ENCODE results near the gene DYNC1H1.
"Not testable (repeated sequence)": the region's sequence is repeated elsewhere in the genome, so short reads cannot be mapped to it uniquely, and the experiment has no call there.

Gene DYNC1H1

GRCh38 chr14:102064590-102064989 lies 100.2 kb downstream of the DYNC1H1 start:
- not testable (repeated sequence) for H3K4me3 ChIP-seq (ENCODE audit: low read depth, low read length); H3K9ac ChIP-seq (ENCODE audit: low read depth, low read length); H3K27me3 ChIP-seq (ENCODE audit: control insufficient read depth, insufficient read depth, low read length); H3K9me3 ChIP-seq (ENCODE audit: control insufficient read depth, insufficient read depth, low read length); H3K4me1 ChIP-seq (ENCODE audit: control insufficient read depth, insufficient read depth, low read length); H3K36me3 ChIP-seq (ENCODE audit: control insufficient read depth, insufficient read depth, low read length)

GRCh38 chr14:102066041-102066451 lies 101.7 kb downstream of the DYNC1H1 start:
- no peaks in the 10 kb centered on the region for H3K9me3 ChIP-seq (ENCODE audit: control insufficient read depth, insufficient read depth, low read length)
- no peaks in the 10 kb centered on the region for H3K36me3 ChIP-seq (ENCODE audit: control insufficient read depth, insufficient read depth, low read length)
- H3K4me1 ChIP-seq (ENCODE audit: control insufficient read depth, insufficient read depth, low read length): no peaks in the 10 kb centered on the region
- no peak overlapping the region for H3K9ac ChIP-seq (ENCODE audit: low read depth, low read length)
- H3K4me3 ChIP-seq (ENCODE audit: low read depth, low read length): no peak overlapping the region
- H3K27me3 ChIP-seq (ENCODE audit: control insufficient read depth, insufficient read depth, low read length): no peaks in the 10 kb centered on the region

GRCh38 chr14:102071283-102071998 lies 107.1 kb downstream of the DYNC1H1 start:
- Histone ChIP-seq H3K4me1 (ENCODE audit: control insufficient read depth, insufficient read depth, low read length) (no peaks in the 10 kb centered on the region), H3K4me3 (ENCODE audit: low read depth, low read length) (no peak overlapping the region), H3K9ac (ENCODE audit: low read depth, low read length) (no peak overlapping the region), H3K27me3 (ENCODE audit: control insufficient read depth, insufficient read depth, low read length) (no peaks in the 10 kb centered on the region), H3K9me3 (ENCODE audit: control insufficient read depth, insufficient read depth, low read length) (no peaks in the 10 kb centered on the region), H3K36me3 (ENCODE audit: control insufficient read depth, insufficient read depth, low read length) (no peaks in the 10 kb centered on the region)

GRCh38 chr14:102074415-102074964 lies 110.1 kb downstream of the DYNC1H1 start:
- H3K36me3 ChIP-seq (ENCODE audit: control insufficient read depth, insufficient read depth, low read length): peaks cover 8% of the 10 kb centered on the region
- H3K4me3 ChIP-seq (ENCODE audit: low read depth, low read length): no peak overlapping the region

GRCh38 chr14:102075155-102075554 lies 110.8 kb downstream of the DYNC1H1 start:
- no peak overlapping the region for H3K9ac ChIP-seq (ENCODE audit: low read depth, low read length)
- no peaks in the 10 kb centered on the region for H3K27me3 ChIP-seq (ENCODE audit: control insufficient read depth, insufficient read depth, low read length)
- H3K4me1 ChIP-seq (ENCODE audit: control insufficient read depth, insufficient read depth, low read length): no peaks in the 10 kb centered on the region
- H3K9me3 ChIP-seq (ENCODE audit: control insufficient read depth, insufficient read depth, low read length): no peaks in the 10 kb centered on the region
- H3K36me3 ChIP-seq (ENCODE audit: control insufficient read depth, insufficient read depth, low read length): peaks cover 13% of the 10 kb centered on the region
- no peak overlapping the region for H3K4me3 ChIP-seq (ENCODE audit: low read depth, low read length)

More at GRCh38 chr14:102074415-102074964, 110.1 kb downstream of the DYNC1H1 start:
- no peak overlapping the region for H3K9ac ChIP-seq (ENCODE audit: low read depth, low read length)
- H3K9me3 ChIP-seq (ENCODE audit: control insufficient read depth, insufficient read depth, low read length): no peaks in the 10 kb centered on the region
- H3K27me3 ChIP-seq (ENCODE audit: control insufficient read depth, insufficient read depth, low read length): no peaks in the 10 kb centered on the region
- no peaks in the 10 kb centered on the region for H3K4me1 ChIP-seq (ENCODE audit: control insufficient read depth, insufficient read depth, low read length)

- Histone ChIP-seq H3K4me3 (ENCODE audit: low read depth, low read length) (no peak overlapping the region), H3K9ac (ENCODE audit: low read depth, low read length) (no peak overlapping the region), H3K9me3 (ENCODE audit: control insufficient read depth, insufficient read depth, low read length) (no peaks in the 10 kb centered on the region), H3K36me3 (ENCODE audit: control insufficient read depth, insufficient read depth, low read length) (peaks cover 35% of the 10 kb centered on the region), H3K4me1 (ENCODE audit: control insufficient read depth, insufficient read depth, low read length) (no peaks in the 10 kb centered on the region), H3K27me3 (ENCODE audit: control insufficient read depth, insufficient read depth, low read length) (no peaks in the 10 kb centered on the region)
Measured at GRCh38 chr14:102077382-102077709, 113.0 kb downstream of the DYNC1H1 start.

GRCh38 chr14:102078361-102078791 lies 114.0 kb downstream of the DYNC1H1 start:
- H3K9ac ChIP-seq (ENCODE audit: low read depth, low read length); H3K4me3 ChIP-seq (ENCODE audit: low read depth, low read length); H3K4me1 ChIP-seq (ENCODE audit: control insufficient read depth, insufficient read depth, low read length); H3K27me3 ChIP-seq (ENCODE audit: control insufficient read depth, insufficient read depth, low read length); H3K9me3 ChIP-seq (ENCODE audit: control insufficient read depth, insufficient read depth, low read length): not testable (repeated sequence)
- peaks cover 45% of the 10 kb centered on the region for H3K36me3 ChIP-seq (ENCODE audit: control insufficient read depth, insufficient read depth, low read length)

- H3K4me3 ChIP-seq (ENCODE audit: low read depth, low read length): no peak overlapping the region
- no peaks in the 10 kb centered on the region for H3K9me3 ChIP-seq (ENCODE audit: control insufficient read depth, insufficient read depth, low read length)
- H3K9ac ChIP-seq (ENCODE audit: low read depth, low read length): no peak overlapping the region
- no peaks in the 10 kb centered on the region for H3K27me3 ChIP-seq (ENCODE audit: control insufficient read depth, insufficient read depth, low read length)
- H3K36me3 ChIP-seq (ENCODE audit: control insufficient read depth, insufficient read depth, low read length): peaks cover 50% of the 10 kb centered on the region
- H3K4me1 ChIP-seq (ENCODE audit: control insufficient read depth, insufficient read depth, low read length): no peaks in the 10 kb centered on the region
Measured at GRCh38 chr14:102078831-102079699, 114.7 kb downstream of the DYNC1H1 start.

GRCh38 chr14:102079700-102079979 lies 115.3 kb downstream of the DYNC1H1 start:
- H3K9ac ChIP-seq (ENCODE audit: low read depth, low read length): no peak overlapping the region
- H3K4me1 ChIP-seq (ENCODE audit: control insufficient read depth, insufficient read depth, low read length): no peaks in the 10 kb centered on the region
- no peaks in the 10 kb centered on the region for H3K27me3 ChIP-seq (ENCODE audit: control insufficient read depth, insufficient read depth, low read length)
- no peak overlapping the region for H3K4me3 ChIP-seq (ENCODE audit: low read depth, low read length)
- peaks cover 56% of the 10 kb centered on the region for H3K36me3 ChIP-seq (ENCODE audit: control insufficient read depth, insufficient read depth, low read length)
- H3K9me3 ChIP-seq (ENCODE audit: control insufficient read depth, insufficient read depth, low read length): no peaks in the 10 kb centered on the region

- no peak overlapping the region for H3K4me3 ChIP-seq (ENCODE audit: low read depth, low read length)
- H3K36me3 ChIP-seq (ENCODE audit: control insufficient read depth, insufficient read depth, low read length): peaks cover 63% of the 10 kb centered on the region
- no peaks in the 10 kb centered on the region for H3K27me3 ChIP-seq (ENCODE audit: control insufficient read depth, insufficient read depth, low read length)
Measured at GRCh38 chr14:102080183-102081080, 116.1 kb downstream of the DYNC1H1 start.

GRCh38 chr14:102081231-102082080 lies 117.1 kb downstream of the DYNC1H1 start:
- peaks cover 67% of the 10 kb centered on the region for H3K36me3 ChIP-seq (ENCODE audit: control insufficient read depth, insufficient read depth, low read length)
- H3K9me3 ChIP-seq (ENCODE audit: control insufficient read depth, insufficient read depth, low read length): no peaks in the 10 kb centered on the region
- no peaks in the 10 kb centered on the region for H3K4me1 ChIP-seq (ENCODE audit: control insufficient read depth, insufficient read depth, low read length)
- H3K27me3 ChIP-seq (ENCODE audit: control insufficient read depth, insufficient read depth, low read length): no peaks in the 10 kb centered on the region
- no peak overlapping the region for H3K4me3 ChIP-seq (ENCODE audit: low read depth, low read length)
- no peak overlapping the region for H3K9ac ChIP-seq (ENCODE audit: low read depth, low read length)

More at GRCh38 chr14:102080183-102081080, 116.1 kb downstream of the DYNC1H1 start:
- H3K4me1 ChIP-seq (ENCODE audit: control insufficient read depth, insufficient read depth, low read length): no peaks in the 10 kb centered on the region
- no peak overlapping the region for H3K9ac ChIP-seq (ENCODE audit: low read depth, low read length)
- no peaks in the 10 kb centered on the region for H3K9me3 ChIP-seq (ENCODE audit: control insufficient read depth, insufficient read depth, low read length)

All from iPS-15b (cell line).